GM23338 (cell line): ENCODE data around the gene RSU1. TPM values are rescaled to one million over a fixed set of nuclear protein-coding genes. Genes with fewer than 3 reads are reported as not detected.

Experiments used
- ATAC-seq: fragments of 200-7000 bp; cut with Tn5 transposase; 3 replicates; pipeline ENCODE4 v1.9.1; 2020
- DNase-seq: peaks from one replicate; pipeline ENCODE4 v3.0.0-alpha.2; 2015; ENCODE audit warnings: low spot score
- H2AFZ ChIP-seq: fragments of 200-600 bp; sonication (generic); 2 replicates; pipeline ENCODE4 v1.8.0; 2016; ENCODE audit warnings: antibody characterized with exemption, mild to moderate bottlenecking, moderate library complexity
- H3F3A ChIP-seq: fragments of 200-600 bp; sonication (generic); replicated peaks from 2 replicates; pipeline ENCODE4 v1.8.0; 2017; ENCODE audit warnings: antibody characterized with exemption, mixed run types, low read depth
- H3K27ac ChIP-seq: fragments of 200-600 bp; sonication (generic); 2 replicates; pipeline ENCODE4 v1.6.1; 2016; ENCODE audit warnings: low read depth
- H3K27me3 ChIP-seq: fragments of 200-600 bp; sonication (generic); 2 replicates; pipeline ENCODE4 v1.8.0; 2016; ENCODE audit warnings: mild to moderate bottlenecking, mixed run types, moderate library complexity; ENCODE audit not compliant: insufficient read depth
- H3K36me3 ChIP-seq: fragments of 200-600 bp; sonication (generic); 2 replicates; pipeline ENCODE4 v1.8.0; 2016; ENCODE audit warnings: mild to moderate bottlenecking; ENCODE audit not compliant: insufficient read depth
- H3K4me1 ChIP-seq: fragments of 200-600 bp; sonication (generic); 2 replicates; pipeline ENCODE4 v1.8.0; 2016; ENCODE audit warnings: mild to moderate bottlenecking, moderate library complexity; ENCODE audit not compliant: insufficient read depth
- H3K4me2 ChIP-seq: fragments of 200-600 bp; sonication (generic); 2 replicates; pipeline ENCODE4 v1.7.1; 2017; ENCODE audit warnings: mixed run types
- H3K4me3 ChIP-seq: fragments of 200-600 bp; sonication (generic); 2 replicates; pipeline ENCODE4 v1.6.1; 2016; ENCODE audit warnings: mixed run types
- H3K79me2 ChIP-seq: fragments of 200-600 bp; sonication (generic); replicated peaks from 2 replicates; pipeline ENCODE4 v1.8.0; 2017; ENCODE audit warnings: mild to moderate bottlenecking; ENCODE audit not compliant: insufficient read depth
- H3K9me2 ChIP-seq: fragments of 200-600 bp; sonication (generic); 2 replicates; pipeline ENCODE4 v1.8.0; 2017; ENCODE audit not compliant: insufficient read depth
- H4K20me1 ChIP-seq: fragments of 200-600 bp; sonication (generic); replicated peaks from 2 replicates; pipeline ENCODE4 v1.8.0; 2017; ENCODE audit warnings: mild to moderate bottlenecking; ENCODE audit not compliant: insufficient read depth
- H3K27ac Mint-ChIP-seq: 2 replicates; pipeline ENCODE4 v1.8.0; 2020; ENCODE audit warnings: inconsistent platforms, mild to moderate bottlenecking, moderate library complexity, mixed read lengths
- H3K27me3 Mint-ChIP-seq: 3 replicates; pipeline ENCODE4 v1.8.0; 2022; ENCODE audit warnings: low read depth, mild to moderate bottlenecking, moderate library complexity, mixed read lengths, inconsistent platforms; ENCODE audit not compliant: insufficient read depth, poor library complexity
- H3K36me3 Mint-ChIP-seq: 3 replicates; pipeline ENCODE4 v1.8.0; 2021; ENCODE audit warnings: low read depth, mild to moderate bottlenecking, inconsistent platforms, moderate library complexity, mixed read lengths
- H3K4me1 Mint-ChIP-seq: 3 replicates; pipeline ENCODE4 v1.8.0; 2020; ENCODE audit warnings: mild to moderate bottlenecking, inconsistent platforms, mixed read lengths
- H3K4me3 Mint-ChIP-seq: 3 replicates; pipeline ENCODE4 v1.8.0; 2021; ENCODE audit warnings: moderate library complexity, mild to moderate bottlenecking, inconsistent platforms, mixed read lengths
- H3K9me3 Mint-ChIP-seq: 3 replicates; pipeline ENCODE4 v1.8.0; 2020; ENCODE audit warnings: moderate library complexity, mild to moderate bottlenecking, inconsistent platforms, mixed read lengths
- CREB1 ChIP-seq: fragments of 250-450 bp; sonication (Bioruptor Pico); IDR thresholded peaks from 2 replicates; pipeline ENCODE4 v1.5.0; 2020; ENCODE audit warnings: low read depth, mild to moderate bottlenecking, moderate library complexity
- EZH2 ChIP-seq: fragments of 200-600 bp; sonication (generic); IDR thresholded peaks from one replicate; pipeline ENCODE4 v1.8.0; 2017; ENCODE audit warnings: antibody characterized with exemption, mild to moderate bottlenecking, low read depth; ENCODE audit not compliant: unreplicated experiment
- EZH2phosphoT487 ChIP-seq: fragments of 200-600 bp; sonication (generic); IDR thresholded peaks from one replicate; pipeline ENCODE4 v1.8.1; 2018; ENCODE audit warnings: antibody characterized with exemption; ENCODE audit not compliant: unreplicated experiment
- JUNB ChIP-seq: IDR thresholded peaks from one replicate; pipeline ENCODE4 v1.6.1; 2016; ENCODE audit warnings: antibody characterized with exemption; ENCODE audit not compliant: unreplicated experiment
- POLR2AphosphoS5 ChIP-seq: IDR thresholded peaks from 2 replicates; pipeline ENCODE4 v1.6.1; 2016; ENCODE audit warnings: antibody characterized with exemption, low read depth
- STAT1 ChIP-seq: IDR thresholded peaks from one replicate; pipeline ENCODE4 v1.6.1; 2016; ENCODE audit warnings: antibody characterized with exemption; ENCODE audit not compliant: unreplicated experiment
- ZNF114 ChIP-seq: fragments of 250-450 bp; sonication (Bioruptor Pico); IDR thresholded peaks from 2 replicates; pipeline ENCODE4 v1.5.0; 2020; ENCODE audit warnings: mild to moderate bottlenecking, moderate library complexity
- ZNF331 ChIP-seq: fragments of 250-450 bp; sonication (Bioruptor Pico); IDR thresholded peaks from 2 replicates; pipeline ENCODE4 v1.5.0; 2020; ENCODE audit warnings: low read depth, mild to moderate bottlenecking, moderate library complexity
- polyA plus RNA-seq: library from polyadenylated mRNA; unstranded; fragments of >200 nt; fragmentation: Nextera tagmentation; extraction: Ambion mirVana; gene quantifications from 2 replicates; pipeline ENCODE4 v1.2.1, GENCODE V29; 2016
- total RNA-seq: library from RNA; depleted of rRNA; stranded (reverse); fragments of >200 nt; shearing (Covaris generic); gene quantifications from 2 replicates; pipeline ENCODE4 v1.2.3, GENCODE V29; 2014
- TF ChIP-seq, protein P1 (sequence below), 2 experiments: fragments of 200-600 bp in 1 of 2; sonication (generic) in 1 of 2; conservative IDR thresholded peaks; 2 replicates each; pipeline versions ENCODE4 v1.5.1 to v1.6.1; 2016 to 2017; ENCODE audit warnings: antibody characterized with exemption in 2 of 2, low read depth in 2 of 2, mild to moderate bottlenecking in 2 of 2, moderate library complexity in 1 of 2
- TF ChIP-seq, protein P2 (sequence below): IDR thresholded peaks from one replicate; pipeline ENCODE4 v1.6.1; 2018; ENCODE audit warnings: antibody characterized with exemption; ENCODE audit not compliant: unreplicated experiment
- TF ChIP-seq, protein P3 (sequence below): IDR thresholded peaks from 2 replicates; pipeline ENCODE4 v1.6.1; 2016; ENCODE audit warnings: antibody characterized with exemption
- TF ChIP-seq, protein P4 (sequence below): fragments of 250-450 bp; sonication (Bioruptor Pico); IDR thresholded peaks from 2 replicates; pipeline ENCODE4 v1.5.0; 2020; ENCODE audit warnings: mild to moderate bottlenecking, moderate library complexity

The RSU1 gene
- total and polyA plus RNA-seq, 2 experiments from 2014 or later, result 62.7 to 96.2 TPM

DNA sequence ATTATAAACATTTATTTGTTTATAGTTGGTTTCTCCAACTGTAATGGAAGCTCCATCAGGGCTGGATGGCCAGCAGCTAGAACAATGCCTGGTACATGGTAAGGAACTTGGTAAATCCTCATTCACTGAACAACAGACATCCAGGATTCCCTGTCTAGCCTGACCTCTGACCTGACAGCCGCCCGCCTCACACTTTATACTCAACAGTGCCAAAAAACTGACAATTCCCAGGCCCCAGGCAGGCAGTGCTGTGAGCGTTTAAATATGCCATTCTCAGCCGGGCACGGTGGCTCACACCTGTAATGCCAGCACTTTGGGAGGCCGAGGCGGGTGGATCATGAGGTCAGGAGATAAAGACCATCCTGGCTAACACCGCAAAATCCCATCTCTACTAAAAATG lies 55.9 kb downstream of the RSU1 start (continued):
- TF ChIP-seq ZNF331 (CRISPR knock-in tag) (no peak), EZH2phosphoT487 (no peak), POLR2AphosphoS5 (no peak), EZH2 (no peak), CREB1 (CRISPR knock-in tag) (no peak), JUNB (no peak)
- TF ChIP-seq, protein P1, sequence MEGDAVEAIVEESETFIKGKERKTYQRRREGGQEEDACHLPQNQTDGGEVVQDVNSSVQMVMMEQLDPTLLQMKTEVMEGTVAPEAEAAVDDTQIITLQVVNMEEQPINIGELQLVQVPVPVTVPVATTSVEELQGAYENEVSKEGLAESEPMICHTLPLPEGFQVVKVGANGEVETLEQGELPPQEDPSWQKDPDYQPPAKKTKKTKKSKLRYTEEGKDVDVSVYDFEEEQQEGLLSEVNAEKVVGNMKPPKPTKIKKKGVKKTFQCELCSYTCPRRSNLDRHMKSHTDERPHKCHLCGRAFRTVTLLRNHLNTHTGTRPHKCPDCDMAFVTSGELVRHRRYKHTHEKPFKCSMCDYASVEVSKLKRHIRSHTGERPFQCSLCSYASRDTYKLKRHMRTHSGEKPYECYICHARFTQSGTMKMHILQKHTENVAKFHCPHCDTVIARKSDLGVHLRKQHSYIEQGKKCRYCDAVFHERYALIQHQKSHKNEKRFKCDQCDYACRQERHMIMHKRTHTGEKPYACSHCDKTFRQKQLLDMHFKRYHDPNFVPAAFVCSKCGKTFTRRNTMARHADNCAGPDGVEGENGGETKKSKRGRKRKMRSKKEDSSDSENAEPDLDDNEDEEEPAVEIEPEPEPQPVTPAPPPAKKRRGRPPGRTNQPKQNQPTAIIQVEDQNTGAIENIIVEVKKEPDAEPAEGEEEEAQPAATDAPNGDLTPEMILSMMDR (conservative IDR thresholded peaks at IDR 0.05; ENCODE audit: low read depth in 2 of 2), result no peak

DNA sequence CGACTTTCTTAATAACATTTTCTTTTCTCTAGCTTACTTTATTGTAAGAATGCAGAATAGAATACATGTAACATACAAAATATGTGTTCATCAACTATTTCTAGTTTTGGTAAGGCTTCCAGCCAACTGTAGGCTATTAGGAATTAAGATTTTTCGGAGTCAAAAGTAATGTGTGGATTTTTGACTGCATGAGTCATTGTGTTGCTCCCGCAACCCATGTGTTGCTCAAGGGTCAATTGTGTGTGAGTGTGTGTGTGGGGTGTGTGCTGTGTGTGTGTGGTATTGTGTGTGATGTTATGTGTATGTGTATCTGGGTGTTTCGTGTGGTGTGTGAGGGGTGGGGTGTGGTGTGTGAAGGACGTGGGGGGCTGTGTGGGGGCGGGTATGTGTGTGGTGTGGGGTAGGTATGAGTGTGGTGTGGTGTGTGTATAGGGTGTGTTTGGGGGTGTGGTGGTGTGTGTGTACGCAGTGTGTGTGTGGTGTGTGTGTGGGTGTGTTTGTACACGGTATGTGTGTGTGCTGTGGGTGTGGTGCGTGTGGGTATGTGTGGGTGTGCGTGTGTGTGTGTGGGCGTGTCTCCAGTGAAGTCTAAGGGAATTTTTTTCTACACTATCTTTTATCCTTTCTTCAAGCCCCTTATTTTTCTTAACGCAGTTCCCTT lies 60.5 kb downstream of the RSU1 start:
- Histone ChIP-seq H3K4me2 (no peak overlapping the region), H3F3A (no peaks in the 10 kb centered on the region), H3K27me3 (no peaks in the 10 kb centered on the region), H3K4me3 (no peak overlapping the region), H3K36me3 (no peaks in the 10 kb centered on the region), H4K20me1 (no peaks in the 10 kb centered on the region; the same call in 1 of the 2 replicates), H3K27ac (no peak overlapping the region), H3K9me2 (no peaks in the 10 kb centered on the region), H3K79me2 (no peaks in the 10 kb centered on the region; the same call in 1 of the 2 replicates), H2AFZ (no peak overlapping the region), H3K4me1 (no peaks in the 10 kb centered on the region)
- Mint-ChIP-seq H3K27ac (no peak overlapping the region), H3K4me1 (peaks cover 2% of the 10 kb centered on the region; the same call in 2 of the 3 replicates), H3K36me3 (peaks cover 14% of the 10 kb centered on the region), H3K9me3 (no peaks in the 10 kb centered on the region), H3K4me3 (no peak overlapping the region), H3K27me3 (peaks cover 2% of the 10 kb centered on the region)
- DNase-seq (no peak), ATAC-seq (no peak)
- no peak for TF ChIP-seq EZH2
- TF ChIP-seq, protein P2, sequence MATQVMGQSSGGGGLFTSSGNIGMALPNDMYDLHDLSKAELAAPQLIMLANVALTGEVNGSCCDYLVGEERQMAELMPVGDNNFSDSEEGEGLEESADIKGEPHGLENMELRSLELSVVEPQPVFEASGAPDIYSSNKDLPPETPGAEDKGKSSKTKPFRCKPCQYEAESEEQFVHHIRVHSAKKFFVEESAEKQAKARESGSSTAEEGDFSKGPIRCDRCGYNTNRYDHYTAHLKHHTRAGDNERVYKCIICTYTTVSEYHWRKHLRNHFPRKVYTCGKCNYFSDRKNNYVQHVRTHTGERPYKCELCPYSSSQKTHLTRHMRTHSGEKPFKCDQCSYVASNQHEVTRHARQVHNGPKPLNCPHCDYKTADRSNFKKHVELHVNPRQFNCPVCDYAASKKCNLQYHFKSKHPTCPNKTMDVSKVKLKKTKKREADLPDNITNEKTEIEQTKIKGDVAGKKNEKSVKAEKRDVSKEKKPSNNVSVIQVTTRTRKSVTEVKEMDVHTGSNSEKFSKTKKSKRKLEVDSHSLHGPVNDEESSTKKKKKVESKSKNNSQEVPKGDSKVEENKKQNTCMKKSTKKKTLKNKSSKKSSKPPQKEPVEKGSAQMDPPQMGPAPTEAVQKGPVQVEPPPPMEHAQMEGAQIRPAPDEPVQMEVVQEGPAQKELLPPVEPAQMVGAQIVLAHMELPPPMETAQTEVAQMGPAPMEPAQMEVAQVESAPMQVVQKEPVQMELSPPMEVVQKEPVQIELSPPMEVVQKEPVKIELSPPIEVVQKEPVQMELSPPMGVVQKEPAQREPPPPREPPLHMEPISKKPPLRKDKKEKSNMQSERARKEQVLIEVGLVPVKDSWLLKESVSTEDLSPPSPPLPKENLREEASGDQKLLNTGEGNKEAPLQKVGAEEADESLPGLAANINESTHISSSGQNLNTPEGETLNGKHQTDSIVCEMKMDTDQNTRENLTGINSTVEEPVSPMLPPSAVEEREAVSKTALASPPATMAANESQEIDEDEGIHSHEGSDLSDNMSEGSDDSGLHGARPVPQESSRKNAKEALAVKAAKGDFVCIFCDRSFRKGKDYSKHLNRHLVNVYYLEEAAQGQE, result no peak
- no peak for TF ChIP-seq EZH2phosphoT487
- TF ChIP-seq CREB1 (CRISPR knock-in tag), result no peak
- TF ChIP-seq POLR2AphosphoS5, result no peak
- no peak for TF ChIP-seq ZNF331 (CRISPR knock-in tag)
- no peak for TF ChIP-seq STAT1
- TF ChIP-seq, protein P3, sequence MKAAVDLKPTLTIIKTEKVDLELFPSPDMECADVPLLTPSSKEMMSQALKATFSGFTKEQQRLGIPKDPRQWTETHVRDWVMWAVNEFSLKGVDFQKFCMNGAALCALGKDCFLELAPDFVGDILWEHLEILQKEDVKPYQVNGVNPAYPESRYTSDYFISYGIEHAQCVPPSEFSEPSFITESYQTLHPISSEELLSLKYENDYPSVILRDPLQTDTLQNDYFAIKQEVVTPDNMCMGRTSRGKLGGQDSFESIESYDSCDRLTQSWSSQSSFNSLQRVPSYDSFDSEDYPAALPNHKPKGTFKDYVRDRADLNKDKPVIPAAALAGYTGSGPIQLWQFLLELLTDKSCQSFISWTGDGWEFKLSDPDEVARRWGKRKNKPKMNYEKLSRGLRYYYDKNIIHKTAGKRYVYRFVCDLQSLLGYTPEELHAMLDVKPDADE, result no peak
- no peak for TF ChIP-seq ZNF114 (CRISPR knock-in tag)
- TF ChIP-seq, protein P4, sequence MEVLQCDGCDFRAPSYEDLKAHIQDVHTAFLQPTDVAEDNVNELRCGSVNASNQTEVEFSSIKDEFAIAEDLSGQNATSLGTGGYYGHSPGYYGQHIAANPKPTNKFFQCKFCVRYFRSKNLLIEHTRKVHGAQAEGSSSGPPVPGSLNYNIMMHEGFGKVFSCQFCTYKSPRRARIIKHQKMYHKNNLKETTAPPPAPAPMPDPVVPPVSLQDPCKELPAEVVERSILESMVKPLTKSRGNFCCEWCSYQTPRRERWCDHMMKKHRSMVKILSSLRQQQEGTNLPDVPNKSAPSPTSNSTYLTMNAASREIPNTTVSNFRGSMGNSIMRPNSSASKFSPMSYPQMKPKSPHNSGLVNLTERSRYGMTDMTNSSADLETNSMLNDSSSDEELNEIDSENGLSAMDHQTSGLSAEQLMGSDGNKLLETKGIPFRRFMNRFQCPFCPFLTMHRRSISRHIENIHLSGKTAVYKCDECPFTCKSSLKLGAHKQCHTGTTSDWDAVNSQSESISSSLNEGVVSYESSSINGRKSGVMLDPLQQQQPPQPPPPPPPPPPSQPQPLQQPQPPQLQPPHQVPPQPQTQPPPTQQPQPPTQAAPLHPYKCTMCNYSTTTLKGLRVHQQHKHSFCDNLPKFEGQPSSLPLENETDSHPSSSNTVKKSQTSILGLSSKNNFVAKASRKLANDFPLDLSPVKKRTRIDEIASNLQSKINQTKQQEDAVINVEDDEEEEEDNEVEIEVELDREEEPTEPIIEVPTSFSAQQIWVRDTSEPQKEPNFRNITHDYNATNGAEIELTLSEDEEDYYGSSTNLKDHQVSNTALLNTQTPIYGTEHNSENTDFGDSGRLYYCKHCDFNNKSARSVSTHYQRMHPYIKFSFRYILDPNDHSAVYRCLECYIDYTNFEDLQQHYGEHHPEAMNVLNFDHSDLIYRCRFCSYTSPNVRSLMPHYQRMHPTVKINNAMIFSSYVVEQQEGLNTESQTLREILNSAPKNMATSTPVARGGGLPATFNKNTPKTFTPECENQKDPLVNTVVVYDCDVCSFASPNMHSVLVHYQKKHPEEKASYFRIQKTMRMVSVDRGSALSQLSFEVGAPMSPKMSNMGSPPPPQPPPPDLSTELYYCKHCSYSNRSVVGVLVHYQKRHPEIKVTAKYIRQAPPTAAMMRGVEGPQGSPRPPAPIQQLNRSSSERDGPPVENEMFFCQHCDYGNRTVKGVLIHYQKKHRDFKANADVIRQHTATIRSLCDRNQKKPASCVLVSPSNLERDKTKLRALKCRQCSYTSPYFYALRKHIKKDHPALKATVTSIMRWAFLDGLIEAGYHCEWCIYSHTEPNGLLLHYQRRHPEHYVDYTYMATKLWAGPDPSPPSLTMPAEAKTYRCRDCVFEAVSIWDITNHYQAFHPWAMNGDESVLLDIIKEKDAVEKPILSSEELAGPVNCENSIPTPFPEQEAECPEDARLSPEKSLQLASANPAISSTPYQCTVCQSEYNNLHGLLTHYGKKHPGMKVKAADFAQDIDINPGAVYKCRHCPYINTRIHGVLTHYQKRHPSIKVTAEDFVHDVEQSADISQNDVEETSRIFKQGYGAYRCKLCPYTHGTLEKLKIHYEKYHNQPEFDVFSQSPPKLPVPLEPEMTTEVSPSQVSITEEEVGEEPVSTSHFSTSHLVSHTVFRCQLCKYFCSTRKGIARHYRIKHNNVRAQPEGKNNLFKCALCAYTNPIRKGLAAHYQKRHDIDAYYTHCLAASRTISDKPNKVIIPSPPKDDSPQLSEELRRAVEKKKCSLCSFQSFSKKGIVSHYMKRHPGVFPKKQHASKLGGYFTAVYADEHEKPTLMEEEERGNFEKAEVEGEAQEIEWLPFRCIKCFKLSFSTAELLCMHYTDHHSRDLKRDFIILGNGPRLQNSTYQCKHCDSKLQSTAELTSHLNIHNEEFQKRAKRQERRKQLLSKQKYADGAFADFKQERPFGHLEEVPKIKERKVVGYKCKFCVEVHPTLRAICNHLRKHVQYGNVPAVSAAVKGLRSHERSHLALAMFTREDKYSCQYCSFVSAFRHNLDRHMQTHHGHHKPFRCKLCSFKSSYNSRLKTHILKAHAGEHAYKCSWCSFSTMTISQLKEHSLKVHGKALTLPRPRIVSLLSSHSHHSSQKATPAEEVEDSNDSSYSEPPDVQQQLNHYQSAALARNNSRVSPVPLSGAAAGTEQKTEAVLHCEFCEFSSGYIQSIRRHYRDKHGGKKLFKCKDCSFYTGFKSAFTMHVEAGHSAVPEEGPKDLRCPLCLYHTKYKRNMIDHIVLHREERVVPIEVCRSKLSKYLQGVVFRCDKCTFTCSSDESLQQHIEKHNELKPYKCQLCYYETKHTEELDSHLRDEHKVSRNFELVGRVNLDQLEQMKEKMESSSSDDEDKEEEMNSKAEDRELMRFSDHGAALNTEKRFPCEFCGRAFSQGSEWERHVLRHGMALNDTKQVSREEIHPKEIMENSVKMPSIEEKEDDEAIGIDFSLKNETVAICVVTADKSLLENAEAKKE (CRISPR knock-in tag), result no peak
